ENCODE data around the gene ITGA1.

- TF ChIP-seq, protein P1, sequence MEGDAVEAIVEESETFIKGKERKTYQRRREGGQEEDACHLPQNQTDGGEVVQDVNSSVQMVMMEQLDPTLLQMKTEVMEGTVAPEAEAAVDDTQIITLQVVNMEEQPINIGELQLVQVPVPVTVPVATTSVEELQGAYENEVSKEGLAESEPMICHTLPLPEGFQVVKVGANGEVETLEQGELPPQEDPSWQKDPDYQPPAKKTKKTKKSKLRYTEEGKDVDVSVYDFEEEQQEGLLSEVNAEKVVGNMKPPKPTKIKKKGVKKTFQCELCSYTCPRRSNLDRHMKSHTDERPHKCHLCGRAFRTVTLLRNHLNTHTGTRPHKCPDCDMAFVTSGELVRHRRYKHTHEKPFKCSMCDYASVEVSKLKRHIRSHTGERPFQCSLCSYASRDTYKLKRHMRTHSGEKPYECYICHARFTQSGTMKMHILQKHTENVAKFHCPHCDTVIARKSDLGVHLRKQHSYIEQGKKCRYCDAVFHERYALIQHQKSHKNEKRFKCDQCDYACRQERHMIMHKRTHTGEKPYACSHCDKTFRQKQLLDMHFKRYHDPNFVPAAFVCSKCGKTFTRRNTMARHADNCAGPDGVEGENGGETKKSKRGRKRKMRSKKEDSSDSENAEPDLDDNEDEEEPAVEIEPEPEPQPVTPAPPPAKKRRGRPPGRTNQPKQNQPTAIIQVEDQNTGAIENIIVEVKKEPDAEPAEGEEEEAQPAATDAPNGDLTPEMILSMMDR (IDR thresholded peaks at IDR 0.05): no peak
- TF ChIP-seq EP300 (IDR thresholded peaks at IDR 0.05): no peak
- no peak for TF ChIP-seq POLR2A (IDR thresholded peaks at IDR 0.05)
Measured at GRCh38 chr5:52886206-52886605, 98.5 kb downstream of the ITGA1 start.
